GM03348 (cell line): ENCODE measurements around the gene RTEL1.

Experiments used
- DNase-seq: peaks from one replicate; pipeline ENCODE4 v3.0.0; 2012; ENCODE audit warnings: low spot score

Gene RTEL1

GRCh38 chr20:63739130-63740069 lies 81.3 kb downstream of the RTEL1 start, which contains the start of gene SLC2A4RG:
Gene SLC2A4RG (plus strand): TSS chr20:63739776. CDS start chr20:63739913, 137 bp downstream.
- DNase-seq: peak; percentile 100

GRCh38 chr20:63740070-63740626 lies 82.0 kb downstream of the RTEL1 start:
- DNase-seq: peak; percentile 92

- peak; percentile 97 for DNase-seq
Measured at GRCh38 chr20:63740627-63741353, 82.7 kb downstream of the RTEL1 start.

GRCh38 chr20:63741354-63741675 lies 83.2 kb downstream of the RTEL1 start:
- DNase-seq: no peak

GRCh38 chr20:63741676-63742380 lies 83.7 kb downstream of the RTEL1 start:
- no peak for DNase-seq

GRCh38 chr20:63742381-63743024 lies 84.4 kb downstream of the RTEL1 start:
- DNase-seq: no peak

GRCh38 chr20:63743210-63743970 lies 85.3 kb downstream of the RTEL1 start:
- no peak for DNase-seq

GRCh38 chr20:63744158-63744557 lies 86.0 kb downstream of the RTEL1 start:
- DNase-seq: no peak

- DNase-seq: peak; percentile 5
Measured at GRCh38 chr20:63744574-63745423, 86.7 kb downstream of the RTEL1 start.

- no peak for DNase-seq
Measured at GRCh38 chr20:63745424-63745805, 87.3 kb downstream of the RTEL1 start.
